HepG2 (cell line): Measurements from ENCODE around the gene FIZ1. TPM values are rescaled to one million over a fixed set of nuclear protein-coding genes. Genes with fewer than 3 reads are reported as not detected.

Experiments
- BCL3 ChIP-seq: sonication (generic); formaldehyde crosslinking; IDR thresholded peaks from 2 replicates; pipeline ENCODE4 v1.5.1; 2020; ENCODE audit warnings: mild to moderate bottlenecking, missing genetic modification reagents, moderate library complexity
- DNMT1 ChIP-seq: sonication (generic); formaldehyde crosslinking; IDR thresholded peaks from 2 replicates; pipeline ENCODE4 v1.5.1; 2020; ENCODE audit warnings: mild to moderate bottlenecking, missing genetic modification reagents
- DZIP1 ChIP-seq: sonication (generic); formaldehyde crosslinking; IDR thresholded peaks from 2 replicates; pipeline ENCODE4 v1.5.0; 2020; ENCODE audit warnings: mild to moderate bottlenecking, missing genetic modification reagents
- HDAC1 ChIP-seq: sonication (generic); formaldehyde crosslinking; IDR thresholded peaks from 2 replicates; pipeline ENCODE4 v1.5.1; 2020; ENCODE audit warnings: mild to moderate bottlenecking, missing genetic modification reagents
- LRRFIP1 ChIP-seq: sonication (generic); formaldehyde crosslinking; conservative IDR thresholded peaks from 2 replicates; pipeline ENCODE4 v1.4.0; 2020; ENCODE audit warnings: missing genetic modification reagents
- NCOA5 ChIP-seq: sonication (generic); formaldehyde crosslinking; IDR thresholded peaks from 2 replicates; pipeline ENCODE4 v1.4.0; 2020; ENCODE audit warnings: missing genetic modification reagents
- NFE2L2 ChIP-seq: fragments of 150-350 bp; IDR thresholded peaks from 2 replicates; pipeline ENCODE4 v1.6.1; 2014; ENCODE audit warnings: low read length
- NR2F2 ChIP-seq: IDR thresholded peaks from 2 replicates; pipeline ENCODE4 v1.6.1; 2012; ENCODE audit warnings: low read depth, inconsistent platforms, borderline replicate concordance
- PHF21A ChIP-seq: sonication (generic); formaldehyde crosslinking; IDR thresholded peaks from 2 replicates; pipeline ENCODE4 v1.5.0; 2020; ENCODE audit warnings: mild to moderate bottlenecking, missing genetic modification reagents
- RBFOX2 ChIP-seq: fragments of 200-400 bp; formaldehyde crosslinking; IDR thresholded peaks from 2 replicates; pipeline ENCODE4 v1.6.1; 2017; ENCODE audit warnings: low read depth, mild to moderate bottlenecking, low read length
- SP1 ChIP-seq, 2 experiments: fragments of 450-650 bp in 1 of 2; sonication (generic) in 1 of 2; formaldehyde crosslinking in 1 of 2; IDR thresholded peaks; 2 replicates each; pipeline versions ENCODE4 v1.4.0 to v1.6.1; 2016 to 2020; ENCODE audit warnings: missing genetic modification reagents in 1 of 2
- ZBTB38 ChIP-seq: sonication (generic); formaldehyde crosslinking; IDR thresholded peaks from 2 replicates; pipeline ENCODE4 v1.5.1; 2020; ENCODE audit warnings: mild to moderate bottlenecking, missing genetic modification reagents
- ZFAT ChIP-seq: sonication (generic); formaldehyde crosslinking; conservative IDR thresholded peaks from 2 replicates; pipeline ENCODE4 v1.8.1; 2023; ENCODE audit warnings: missing genetic modification reagents, inconsistent platforms
- ZFYVE20 ChIP-seq: sonication (generic); formaldehyde crosslinking; IDR thresholded peaks from 2 replicates; pipeline ENCODE4 v1.8.0; 2023; ENCODE audit warnings: low read depth, mild to moderate bottlenecking, moderate library complexity, missing genetic modification reagents, borderline replicate concordance
- ZNF292 ChIP-seq: sonication (generic); formaldehyde crosslinking; IDR thresholded peaks from 2 replicates; pipeline ENCODE4 v1.8.1; 2022; ENCODE audit warnings: mild to moderate bottlenecking, low read depth, missing genetic modification reagents, borderline replicate concordance
- ZNF34 ChIP-seq: sonication (generic); formaldehyde crosslinking; IDR thresholded peaks from 2 replicates; pipeline ENCODE4 v1.4.0; 2020; ENCODE audit warnings: mild to moderate bottlenecking, missing genetic modification reagents, borderline replicate concordance
- ZNF343 ChIP-seq: sonication (generic); formaldehyde crosslinking; IDR thresholded peaks from 2 replicates; pipeline ENCODE4 v1.4.0; 2020; ENCODE audit warnings: mild to moderate bottlenecking, missing genetic modification reagents
- ZNF431 ChIP-seq: sonication (generic); formaldehyde crosslinking; IDR thresholded peaks from 2 replicates; pipeline ENCODE4 v1.9.0; 2022; ENCODE audit warnings: missing genetic modification reagents, low read depth, mild to moderate bottlenecking, borderline replicate concordance
- ZNF547 ChIP-seq: sonication (generic); formaldehyde crosslinking; IDR thresholded peaks from 2 replicates; pipeline ENCODE4 v1.5.1; 2020; ENCODE audit warnings: mild to moderate bottlenecking, missing genetic modification reagents
- ZNF775 ChIP-seq: sonication (generic); formaldehyde crosslinking; IDR thresholded peaks from 2 replicates; pipeline ENCODE4 v1.4.0; 2020; ENCODE audit warnings: missing genetic modification reagents, mild to moderate bottlenecking, moderate library complexity, borderline replicate concordance
- polyA plus RNA-seq, 8 experiments: library from polyadenylated mRNA; depleted of rRNA in 3 of 8; stranded (reverse) in 7 of 8; unstranded in 1 of 8; fragments of >200 nt; fragmentation: Illumina TruSeq in 4 of 8; extraction: Trizol in 4 of 8; gene quantifications; 2 replicates each; pipeline versions ENCODE4 v1.2.1 to v1.2.3, GENCODE V29; 2011 to 2016; ENCODE audit warnings: low read depth in 4 of 8, missing spikeins in 1 of 8, mixed read lengths in 1 of 8; ENCODE audit not compliant: insufficient read depth in 1 of 8
- total RNA-seq, 5 experiments: library from RNA; depleted of rRNA; stranded (reverse); fragments of >200 nt; fragmentation: Illumina TruSeq; extraction: Trizol; gene quantifications; 2 replicates each; pipeline ENCODE4 v1.2.3, GENCODE V29; 2016; ENCODE audit warnings: low read depth in 1 of 5
- TF ChIP-seq, protein P1 (sequence below): sonication (generic); formaldehyde crosslinking; IDR thresholded peaks from 2 replicates; pipeline ENCODE4 v1.5.1; 2020; ENCODE audit warnings: mild to moderate bottlenecking, missing genetic modification reagents, borderline replicate concordance
- TF ChIP-seq, protein P2 (sequence below): sonication (generic); formaldehyde crosslinking; IDR thresholded peaks from 2 replicates; pipeline ENCODE4 v1.4.0; 2020; ENCODE audit warnings: missing genetic modification reagents, borderline replicate concordance

FIZ1 gene
- total and polyA plus RNA-seq, 2 of the 13 experiments (the other 11 are each of a cell fraction or from before 2014, with no cell fraction given), result 3.6 to 5.9 TPM

- no peak for TF ChIP-seq DNMT1 (CRISPR knock-in tag)
- TF ChIP-seq ZNF775 (CRISPR knock-in tag), result no peak
- TF ChIP-seq ZNF292 (CRISPR knock-in tag), result no peak
- TF ChIP-seq ZBTB38 (CRISPR knock-in tag), result no peak
- no peak for TF ChIP-seq NR2F2
- TF ChIP-seq, protein P1, sequence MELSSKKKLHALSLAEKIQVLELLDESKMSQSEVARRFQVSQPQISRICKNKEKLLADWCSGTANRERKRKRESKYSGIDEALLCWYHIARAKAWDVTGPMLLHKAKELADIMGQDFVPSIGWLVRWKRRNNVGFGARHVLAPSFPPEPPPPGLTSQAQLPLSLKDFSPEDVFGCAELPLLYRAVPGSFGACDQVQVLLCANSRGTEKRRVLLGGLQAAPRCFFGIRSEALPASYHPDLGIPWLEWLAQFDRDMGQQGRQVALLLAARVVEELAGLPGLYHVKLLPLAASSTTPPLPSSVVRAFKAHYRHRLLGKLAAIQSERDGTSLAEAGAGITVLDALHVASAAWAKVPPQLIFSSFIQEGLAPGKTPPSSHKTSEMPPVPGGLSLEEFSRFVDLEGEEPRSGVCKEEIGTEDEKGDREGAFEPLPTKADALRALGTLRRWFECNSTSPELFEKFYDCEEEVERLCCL, result no peak
- no peak for TF ChIP-seq ZNF343
- no peak for TF ChIP-seq ZNF431 (CRISPR knock-in tag)
- no peak for TF ChIP-seq DZIP1 (CRISPR knock-in tag)
- no peak for TF ChIP-seq SP1 (IDR thresholded peaks at IDR 0.05)
- peak; percentile 69 for TF ChIP-seq SP1 (CRISPR knock-in tag; IDR thresholded peaks at IDR 0.05)
- no peak for TF ChIP-seq PHF21A (CRISPR knock-in tag)
- no peak for TF ChIP-seq NCOA5 (CRISPR knock-in tag)
- TF ChIP-seq ZNF547 (CRISPR knock-in tag), result no peak
- TF ChIP-seq, protein P2, sequence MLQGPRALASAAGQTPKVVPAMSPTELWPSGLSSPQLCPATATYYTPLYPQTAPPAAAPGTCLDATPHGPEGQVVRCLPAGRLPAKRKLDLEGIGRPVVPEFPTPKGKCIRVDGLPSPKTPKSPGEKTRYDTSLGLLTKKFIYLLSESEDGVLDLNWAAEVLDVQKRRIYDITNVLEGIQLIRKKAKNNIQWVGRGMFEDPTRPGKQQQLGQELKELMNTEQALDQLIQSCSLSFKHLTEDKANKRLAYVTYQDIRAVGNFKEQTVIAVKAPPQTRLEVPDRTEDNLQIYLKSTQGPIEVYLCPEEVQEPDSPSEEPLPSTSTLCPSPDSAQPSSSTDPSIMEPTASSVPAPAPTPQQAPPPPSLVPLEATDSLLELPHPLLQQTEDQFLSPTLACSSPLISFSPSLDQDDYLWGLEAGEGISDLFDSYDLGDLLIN (CRISPR knock-in tag), result no peak
- TF ChIP-seq BCL3 (CRISPR knock-in tag), result no peak
- no peak for TF ChIP-seq HDAC1 (CRISPR knock-in tag)
- peak; percentile 73 for TF ChIP-seq RBFOX2
- TF ChIP-seq LRRFIP1 (CRISPR knock-in tag), result no peak
- TF ChIP-seq ZFYVE20, result no peak
- TF ChIP-seq NFE2L2, result no peak
- TF ChIP-seq ZNF34 (CRISPR knock-in tag), result no peak
- no peak for TF ChIP-seq ZFAT (CRISPR knock-in tag)
These were observed 5.9 kb upstream of the FIZ1 start (continued) for GRCh38 chr19:55605207-55605636.
